K562 (cell line): ENCODE data around the gene LRRN3. TPM values are rescaled to one million over a fixed set of nuclear protein-coding genes. Genes with fewer than 3 reads are reported as not detected.

Source experiments
- BRD4 ChIP-seq: fragments of 200-600 bp; sonication (generic); IDR thresholded peaks from 2 replicates; pipeline ENCODE4 v1.6.1; 2017; ENCODE audit warnings: inconsistent platforms
- BRD9 ChIP-seq: fragments of 450-650 bp; IDR thresholded peaks from 2 replicates; pipeline ENCODE4 v1.6.1; 2018; ENCODE audit warnings: low read depth; ENCODE audit not compliant: partially characterized antibody
- CBFA2T3 ChIP-seq: fragments of 450-650 bp; IDR thresholded peaks from 2 replicates; pipeline ENCODE4 v1.6.1; 2017
- CBFB ChIP-seq: sonication (generic); formaldehyde crosslinking; IDR thresholded peaks from 2 replicates; pipeline ENCODE4 v1.4.0; 2020; ENCODE audit warnings: mild to moderate bottlenecking, missing genetic modification reagents
- CGGBP1 ChIP-seq: fragments of 250-450 bp; sonication (Bioruptor Pico); IDR thresholded peaks from 2 replicates; pipeline ENCODE4 v1.9.0; 2021; ENCODE audit warnings: mild to moderate bottlenecking
- DEAF1 ChIP-seq: fragments of 450-650 bp; formaldehyde crosslinking; IDR thresholded peaks from 2 replicates; pipeline ENCODE4 v1.4.0; 2020; ENCODE audit warnings: mild to moderate bottlenecking, moderate library complexity
- ETS1 ChIP-seq: conservative IDR thresholded peaks from 2 replicates; pipeline ENCODE4 v1.6.1; 2011; ENCODE audit warnings: low read depth, mild to moderate bottlenecking, low read length; ENCODE audit not compliant: control insufficient read depth
- ETV6 ChIP-seq, 3 experiments: fragments of 150-350 bp in 1 of 3; sonication (generic) in 1 of 3; formaldehyde crosslinking in 1 of 3; IDR thresholded peaks; 2 replicates each; pipeline versions ENCODE4 v1.6.1 to v1.8.0; 2014 to 2022; ENCODE audit warnings: borderline replicate concordance in 2 of 3, low read depth in 2 of 3, antibody characterized with exemption in 1 of 3, low read length in 1 of 3, mild to moderate bottlenecking in 1 of 3, missing genetic modification reagents in 1 of 3
- HLTF ChIP-seq: fragments of 450-650 bp; IDR thresholded peaks from 2 replicates; pipeline ENCODE4 v1.6.1; 2016
- L3MBTL2 ChIP-seq: fragments of 450-650 bp; IDR thresholded peaks from 2 replicates; pipeline ENCODE4 v1.6.1; 2016; ENCODE audit warnings: mild to moderate bottlenecking, moderate library complexity
- MIER1 ChIP-seq: fragments of 450-650 bp; IDR thresholded peaks from 2 replicates; pipeline ENCODE4 v1.6.1; 2016; ENCODE audit warnings: antibody characterized with exemption, mild to moderate bottlenecking, low read depth
- PKNOX1 ChIP-seq: fragments of 450-650 bp; IDR thresholded peaks from 2 replicates; pipeline ENCODE4 v1.6.1; 2016
- POLR2H ChIP-seq: IDR thresholded peaks from 2 replicates; pipeline ENCODE4 v1.6.1; 2016; ENCODE audit warnings: missing genetic modification characterization, low read depth, mild to moderate bottlenecking, control low read depth, missing compliant biosample characterization, moderate library complexity
- PTBP1 ChIP-seq: fragments of 200-400 bp; formaldehyde crosslinking; IDR thresholded peaks from 2 replicates; pipeline ENCODE4 v1.6.1; 2017; ENCODE audit warnings: low read depth, low read length
- PURB ChIP-seq: sonication (generic); formaldehyde crosslinking; IDR thresholded peaks from 2 replicates; pipeline ENCODE4 v1.9.0; 2021; ENCODE audit warnings: low read depth, mild to moderate bottlenecking, missing genetic modification reagents
- SNRNP70 ChIP-seq: fragments of 200-400 bp; formaldehyde crosslinking; optimal IDR thresholded peaks from 2 replicates; pipeline ENCODE3; 2017; ENCODE audit warnings: low read depth, low read length
- SRSF1 ChIP-seq: fragments of 200-400 bp; formaldehyde crosslinking; IDR thresholded peaks from 2 replicates; pipeline ENCODE4 v1.6.1; 2017; ENCODE audit warnings: mild to moderate bottlenecking, low read depth, low read length, moderate library complexity
- TBP ChIP-seq: optimal IDR thresholded peaks from 2 replicates; pipeline ENCODE3; 2011; ENCODE audit warnings: low read depth, low read length, improper control_type of control experiment
- XRCC5 ChIP-seq: fragments of 200-400 bp; formaldehyde crosslinking; IDR thresholded peaks from 2 replicates; pipeline ENCODE4 v1.6.1; 2017; ENCODE audit warnings: low read depth, mild to moderate bottlenecking, low read length
- ZC3H11A ChIP-seq: IDR thresholded peaks from 2 replicates; pipeline ENCODE4 v1.6.1; 2012; ENCODE audit warnings: low read depth, low read length, improper control_type of control experiment
- ZFP1 ChIP-seq: fragments of 450-650 bp; formaldehyde crosslinking; IDR thresholded peaks from 2 replicates; pipeline ENCODE4 v1.4.0; 2020; ENCODE audit warnings: mild to moderate bottlenecking, mixed read lengths
- ZNF133 ChIP-seq: fragments of 250-450 bp; sonication (Bioruptor Pico); IDR thresholded peaks from 2 replicates; pipeline ENCODE4 v1.4.0; 2020; ENCODE audit warnings: mild to moderate bottlenecking
- ZNF263 ChIP-seq: sonication (generic); formaldehyde crosslinking; IDR thresholded peaks from 2 replicates; pipeline ENCODE4 v1.8.0; 2022; ENCODE audit warnings: mild to moderate bottlenecking, missing genetic modification reagents, borderline replicate concordance
- ZNF707 ChIP-seq: fragments of 250-450 bp; sonication (Bioruptor Pico); conservative IDR thresholded peaks from 2 replicates; pipeline ENCODE4 v1.8.0; 2022; ENCODE audit warnings: inconsistent platforms, mild to moderate bottlenecking, moderate library complexity
- polyA plus RNA-seq, 8 experiments: library from polyadenylated mRNA; depleted of rRNA in 4 of 8; stranded (reverse) in 5 of 8; unstranded in 3 of 8; fragments of >200 nt; fragmentation: Nextera tagmentation in 2 of 8; fragmentation: Illumina TruSeq in 1 of 8; extraction: Ambion mirVana in 2 of 8; extraction: Trizol in 1 of 8; gene quantifications; 2 replicates each; pipeline versions ENCODE4 v1.2.1 to v1.2.3, GENCODE V29; 2011 to 2014; ENCODE audit warnings: inconsistent platforms in 1 of 8, missing spikeins in 1 of 8
- total RNA-seq, 7 experiments: library from RNA; depleted of rRNA in 6 of 7; stranded (reverse); fragments of >200 nt in 6 of 7; fragmentation: Illumina TruSeq in 2 of 7; extraction: Trizol in 2 of 7; gene quantifications; 2 replicates each; pipeline versions ENCODE4 v1.2.1 to v1.2.3, GENCODE V29; 2011 to 2021; ENCODE audit warnings: low replicate concordance in 1 of 7

LRRN3 gene
- total and polyA plus RNA-seq, 9 of the 15 experiments (the other 6 are each of a cell fraction or from before 2014, with no cell fraction given): 0.05 to 1.00 (median 0.20) TPM; not detected in 1

- TF ChIP-seq POLR2H (no peak), MIER1 (no peak), CBFB (CRISPR knock-in tag) (no peak), ZC3H11A (no peak), ZNF707 (no peak), CBFA2T3 (peak; percentile 80), L3MBTL2 (no peak), HLTF (no peak), PTBP1 (no peak), BRD4 (no peak), SRSF1 (no peak), CGGBP1 (CRISPR knock-in tag) (no peak), ZFP1 (CRISPR knock-in tag) (no peak), BRD9 (no peak), ZNF263 (no peak), PKNOX1 (no peak), SNRNP70 (no peak), TBP (no peak), PURB (no peak), ZNF133 (CRISPR knock-in tag) (no peak), ETV6 (IDR thresholded peaks at IDR 0.05; ENCODE audit: borderline replicate concordance in 1 of 2, low read depth in 2 of 2, low read length in 1 of 2) (no peak), ETV6 (CRISPR knock-in tag; IDR thresholded peaks at IDR 0.05; ENCODE audit: borderline replicate concordance) (no peak), DEAF1 (CRISPR knock-in tag) (no peak), XRCC5 (no peak), ETS1 (no peak)
Observed at GRCh38 chr7:111074748-111075146, 16.2 kb upstream of the LRRN3 start (continued).
